GM23338 (cell line): ENCODE data around the gene CATSPER3. TPM values are rescaled to one million over a fixed set of nuclear protein-coding genes. Genes with fewer than 3 reads are reported as not detected.
A peak's percentile ranks its signal among the peaks of the same experiment; 100 is the strongest.

Experiments
- ATAC-seq: fragments of 200-7000 bp; cut with Tn5 transposase; 3 replicates; pipeline ENCODE4 v1.9.1; 2020
- DNase-seq: peaks from one replicate; pipeline ENCODE4 v3.0.0-alpha.2; 2015; ENCODE audit warnings: low spot score
- H2AFZ ChIP-seq: fragments of 200-600 bp; sonication (generic); 2 replicates; pipeline ENCODE4 v1.8.0; 2016; ENCODE audit warnings: antibody characterized with exemption, mild to moderate bottlenecking, moderate library complexity
- H3F3A ChIP-seq: fragments of 200-600 bp; sonication (generic); replicated peaks from 2 replicates; pipeline ENCODE4 v1.8.0; 2017; ENCODE audit warnings: antibody characterized with exemption, mixed run types, low read depth
- H3K27ac ChIP-seq: fragments of 200-600 bp; sonication (generic); 2 replicates; pipeline ENCODE4 v1.6.1; 2016; ENCODE audit warnings: low read depth
- H3K27me3 ChIP-seq: fragments of 200-600 bp; sonication (generic); 2 replicates; pipeline ENCODE4 v1.8.0; 2016; ENCODE audit warnings: mild to moderate bottlenecking, mixed run types, moderate library complexity; ENCODE audit not compliant: insufficient read depth
- H3K36me3 ChIP-seq: fragments of 200-600 bp; sonication (generic); 2 replicates; pipeline ENCODE4 v1.8.0; 2016; ENCODE audit warnings: mild to moderate bottlenecking; ENCODE audit not compliant: insufficient read depth
- H3K4me1 ChIP-seq: fragments of 200-600 bp; sonication (generic); 2 replicates; pipeline ENCODE4 v1.8.0; 2016; ENCODE audit warnings: mild to moderate bottlenecking, moderate library complexity; ENCODE audit not compliant: insufficient read depth
- H3K4me2 ChIP-seq: fragments of 200-600 bp; sonication (generic); 2 replicates; pipeline ENCODE4 v1.7.1; 2017; ENCODE audit warnings: mixed run types
- H3K4me3 ChIP-seq: fragments of 200-600 bp; sonication (generic); 2 replicates; pipeline ENCODE4 v1.6.1; 2016; ENCODE audit warnings: mixed run types
- H3K79me2 ChIP-seq: fragments of 200-600 bp; sonication (generic); replicated peaks from 2 replicates; pipeline ENCODE4 v1.8.0; 2017; ENCODE audit warnings: mild to moderate bottlenecking; ENCODE audit not compliant: insufficient read depth
- H3K9me2 ChIP-seq: fragments of 200-600 bp; sonication (generic); 2 replicates; pipeline ENCODE4 v1.8.0; 2017; ENCODE audit not compliant: insufficient read depth
- H4K20me1 ChIP-seq: fragments of 200-600 bp; sonication (generic); replicated peaks from 2 replicates; pipeline ENCODE4 v1.8.0; 2017; ENCODE audit warnings: mild to moderate bottlenecking; ENCODE audit not compliant: insufficient read depth
- H3K27ac Mint-ChIP-seq: 2 replicates; pipeline ENCODE4 v1.8.0; 2020; ENCODE audit warnings: inconsistent platforms, mild to moderate bottlenecking, moderate library complexity, mixed read lengths
- H3K27me3 Mint-ChIP-seq: 3 replicates; pipeline ENCODE4 v1.8.0; 2022; ENCODE audit warnings: low read depth, mild to moderate bottlenecking, moderate library complexity, mixed read lengths, inconsistent platforms; ENCODE audit not compliant: insufficient read depth, poor library complexity
- H3K36me3 Mint-ChIP-seq: 3 replicates; pipeline ENCODE4 v1.8.0; 2021; ENCODE audit warnings: low read depth, mild to moderate bottlenecking, inconsistent platforms, moderate library complexity, mixed read lengths
- H3K4me1 Mint-ChIP-seq: 3 replicates; pipeline ENCODE4 v1.8.0; 2020; ENCODE audit warnings: mild to moderate bottlenecking, inconsistent platforms, mixed read lengths
- H3K4me3 Mint-ChIP-seq: 3 replicates; pipeline ENCODE4 v1.8.0; 2021; ENCODE audit warnings: moderate library complexity, mild to moderate bottlenecking, inconsistent platforms, mixed read lengths
- H3K9me3 Mint-ChIP-seq: 3 replicates; pipeline ENCODE4 v1.8.0; 2020; ENCODE audit warnings: moderate library complexity, mild to moderate bottlenecking, inconsistent platforms, mixed read lengths
- CREB1 ChIP-seq: fragments of 250-450 bp; sonication (Bioruptor Pico); IDR thresholded peaks from 2 replicates; pipeline ENCODE4 v1.5.0; 2020; ENCODE audit warnings: low read depth, mild to moderate bottlenecking, moderate library complexity
- EZH2 ChIP-seq: fragments of 200-600 bp; sonication (generic); IDR thresholded peaks from one replicate; pipeline ENCODE4 v1.8.0; 2017; ENCODE audit warnings: antibody characterized with exemption, mild to moderate bottlenecking, low read depth; ENCODE audit not compliant: unreplicated experiment
- EZH2phosphoT487 ChIP-seq: fragments of 200-600 bp; sonication (generic); IDR thresholded peaks from one replicate; pipeline ENCODE4 v1.8.1; 2018; ENCODE audit warnings: antibody characterized with exemption; ENCODE audit not compliant: unreplicated experiment
- STAT1 ChIP-seq: IDR thresholded peaks from one replicate; pipeline ENCODE4 v1.6.1; 2016; ENCODE audit warnings: antibody characterized with exemption; ENCODE audit not compliant: unreplicated experiment
- polyA plus RNA-seq: library from polyadenylated mRNA; unstranded; fragments of >200 nt; fragmentation: Nextera tagmentation; extraction: Ambion mirVana; gene quantifications from 2 replicates; pipeline ENCODE4 v1.2.1, GENCODE V29; 2016
- total RNA-seq: library from RNA; depleted of rRNA; stranded (reverse); fragments of >200 nt; shearing (Covaris generic); gene quantifications from 2 replicates; pipeline ENCODE4 v1.2.3, GENCODE V29; 2014
- TF ChIP-seq, protein P1 (sequence below): fragments of 250-450 bp; sonication (Bioruptor Pico); IDR thresholded peaks from 2 replicates; pipeline ENCODE4 v1.5.0; 2020; ENCODE audit warnings: mild to moderate bottlenecking, moderate library complexity
- TF ChIP-seq, protein P2 (sequence below): IDR thresholded peaks from 2 replicates; pipeline ENCODE4 v1.6.1; 2016; ENCODE audit warnings: antibody characterized with exemption

CATSPER3 gene
- total and polyA plus RNA-seq, 2 experiments from 2014 or later, result 0.19 TPM; not detected in 1

DNA sequence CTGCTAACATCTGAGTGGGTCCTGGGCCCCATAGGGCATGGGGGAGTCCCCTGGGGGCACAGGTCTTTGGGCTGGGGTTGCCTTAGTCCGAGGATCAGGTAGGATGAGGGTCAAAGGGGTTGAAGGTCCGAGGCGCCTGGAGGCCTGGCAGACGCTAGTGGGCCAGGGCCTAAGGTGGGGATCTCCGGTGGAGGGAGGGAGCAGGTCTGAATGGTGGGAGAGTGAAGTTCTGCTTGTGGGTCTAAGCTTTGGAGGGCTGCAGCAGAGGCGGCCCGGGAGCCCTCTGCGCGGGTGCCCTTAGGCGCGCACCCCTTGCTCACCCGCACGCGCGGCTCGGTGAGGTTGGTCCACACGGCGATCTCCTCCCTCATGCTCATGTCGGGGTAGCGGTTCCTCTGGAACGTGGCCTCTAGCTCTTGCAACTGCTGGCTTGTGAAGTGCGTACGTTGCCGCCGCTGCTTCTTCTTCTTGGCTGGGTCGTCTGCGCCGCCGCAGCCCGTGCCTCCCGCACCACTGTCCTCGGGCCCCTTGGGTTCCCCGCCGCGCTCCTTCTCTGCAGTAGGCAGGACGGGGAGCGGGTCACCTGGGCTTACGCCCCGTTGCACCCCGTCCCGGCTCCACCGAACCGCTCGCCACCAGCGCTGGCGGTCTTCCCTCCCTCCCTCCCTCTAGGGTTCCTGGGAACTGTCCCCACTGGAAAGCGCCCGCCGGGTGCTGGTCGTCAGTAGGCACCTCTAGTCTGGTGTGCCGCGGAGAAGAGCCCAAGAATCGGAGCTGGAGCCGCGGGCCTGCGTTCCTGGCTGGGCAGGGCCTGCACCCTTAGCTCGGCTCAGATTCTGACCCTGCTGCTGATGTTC, 63.5 kb downstream of the CATSPER3 start:
- Histone ChIP-seq H3K4me1 (peaks cover 44% of the 10 kb centered on the region; the same call in 1 of the 2 replicates), H2AFZ (peak overlapping the region; percentile 14; the same call in 1 of the 2 replicates), H3K79me2 (no peaks in the 10 kb centered on the region), H3F3A (peaks cover 13% of the 10 kb centered on the region), H4K20me1 (peaks cover 20% of the 10 kb centered on the region), H3K4me3 (peak overlapping the region; percentile 55), H3K36me3 (no peaks in the 10 kb centered on the region), H3K4me2 (peak overlapping the region; percentile 80), H3K27ac (no peak overlapping the region), H3K27me3 (peaks cover 99% of the 10 kb centered on the region), H3K9me2 (no peaks in the 10 kb centered on the region)
- peaks cover 36% of the 10 kb centered on the region for H3K4me1 Mint-ChIP-seq
- TF ChIP-seq EZH2phosphoT487 (peak; percentile 20), CREB1 (no peak), EZH2 (peak; percentile 39), STAT1 (no peak)
- TF ChIP-seq, protein P1, sequence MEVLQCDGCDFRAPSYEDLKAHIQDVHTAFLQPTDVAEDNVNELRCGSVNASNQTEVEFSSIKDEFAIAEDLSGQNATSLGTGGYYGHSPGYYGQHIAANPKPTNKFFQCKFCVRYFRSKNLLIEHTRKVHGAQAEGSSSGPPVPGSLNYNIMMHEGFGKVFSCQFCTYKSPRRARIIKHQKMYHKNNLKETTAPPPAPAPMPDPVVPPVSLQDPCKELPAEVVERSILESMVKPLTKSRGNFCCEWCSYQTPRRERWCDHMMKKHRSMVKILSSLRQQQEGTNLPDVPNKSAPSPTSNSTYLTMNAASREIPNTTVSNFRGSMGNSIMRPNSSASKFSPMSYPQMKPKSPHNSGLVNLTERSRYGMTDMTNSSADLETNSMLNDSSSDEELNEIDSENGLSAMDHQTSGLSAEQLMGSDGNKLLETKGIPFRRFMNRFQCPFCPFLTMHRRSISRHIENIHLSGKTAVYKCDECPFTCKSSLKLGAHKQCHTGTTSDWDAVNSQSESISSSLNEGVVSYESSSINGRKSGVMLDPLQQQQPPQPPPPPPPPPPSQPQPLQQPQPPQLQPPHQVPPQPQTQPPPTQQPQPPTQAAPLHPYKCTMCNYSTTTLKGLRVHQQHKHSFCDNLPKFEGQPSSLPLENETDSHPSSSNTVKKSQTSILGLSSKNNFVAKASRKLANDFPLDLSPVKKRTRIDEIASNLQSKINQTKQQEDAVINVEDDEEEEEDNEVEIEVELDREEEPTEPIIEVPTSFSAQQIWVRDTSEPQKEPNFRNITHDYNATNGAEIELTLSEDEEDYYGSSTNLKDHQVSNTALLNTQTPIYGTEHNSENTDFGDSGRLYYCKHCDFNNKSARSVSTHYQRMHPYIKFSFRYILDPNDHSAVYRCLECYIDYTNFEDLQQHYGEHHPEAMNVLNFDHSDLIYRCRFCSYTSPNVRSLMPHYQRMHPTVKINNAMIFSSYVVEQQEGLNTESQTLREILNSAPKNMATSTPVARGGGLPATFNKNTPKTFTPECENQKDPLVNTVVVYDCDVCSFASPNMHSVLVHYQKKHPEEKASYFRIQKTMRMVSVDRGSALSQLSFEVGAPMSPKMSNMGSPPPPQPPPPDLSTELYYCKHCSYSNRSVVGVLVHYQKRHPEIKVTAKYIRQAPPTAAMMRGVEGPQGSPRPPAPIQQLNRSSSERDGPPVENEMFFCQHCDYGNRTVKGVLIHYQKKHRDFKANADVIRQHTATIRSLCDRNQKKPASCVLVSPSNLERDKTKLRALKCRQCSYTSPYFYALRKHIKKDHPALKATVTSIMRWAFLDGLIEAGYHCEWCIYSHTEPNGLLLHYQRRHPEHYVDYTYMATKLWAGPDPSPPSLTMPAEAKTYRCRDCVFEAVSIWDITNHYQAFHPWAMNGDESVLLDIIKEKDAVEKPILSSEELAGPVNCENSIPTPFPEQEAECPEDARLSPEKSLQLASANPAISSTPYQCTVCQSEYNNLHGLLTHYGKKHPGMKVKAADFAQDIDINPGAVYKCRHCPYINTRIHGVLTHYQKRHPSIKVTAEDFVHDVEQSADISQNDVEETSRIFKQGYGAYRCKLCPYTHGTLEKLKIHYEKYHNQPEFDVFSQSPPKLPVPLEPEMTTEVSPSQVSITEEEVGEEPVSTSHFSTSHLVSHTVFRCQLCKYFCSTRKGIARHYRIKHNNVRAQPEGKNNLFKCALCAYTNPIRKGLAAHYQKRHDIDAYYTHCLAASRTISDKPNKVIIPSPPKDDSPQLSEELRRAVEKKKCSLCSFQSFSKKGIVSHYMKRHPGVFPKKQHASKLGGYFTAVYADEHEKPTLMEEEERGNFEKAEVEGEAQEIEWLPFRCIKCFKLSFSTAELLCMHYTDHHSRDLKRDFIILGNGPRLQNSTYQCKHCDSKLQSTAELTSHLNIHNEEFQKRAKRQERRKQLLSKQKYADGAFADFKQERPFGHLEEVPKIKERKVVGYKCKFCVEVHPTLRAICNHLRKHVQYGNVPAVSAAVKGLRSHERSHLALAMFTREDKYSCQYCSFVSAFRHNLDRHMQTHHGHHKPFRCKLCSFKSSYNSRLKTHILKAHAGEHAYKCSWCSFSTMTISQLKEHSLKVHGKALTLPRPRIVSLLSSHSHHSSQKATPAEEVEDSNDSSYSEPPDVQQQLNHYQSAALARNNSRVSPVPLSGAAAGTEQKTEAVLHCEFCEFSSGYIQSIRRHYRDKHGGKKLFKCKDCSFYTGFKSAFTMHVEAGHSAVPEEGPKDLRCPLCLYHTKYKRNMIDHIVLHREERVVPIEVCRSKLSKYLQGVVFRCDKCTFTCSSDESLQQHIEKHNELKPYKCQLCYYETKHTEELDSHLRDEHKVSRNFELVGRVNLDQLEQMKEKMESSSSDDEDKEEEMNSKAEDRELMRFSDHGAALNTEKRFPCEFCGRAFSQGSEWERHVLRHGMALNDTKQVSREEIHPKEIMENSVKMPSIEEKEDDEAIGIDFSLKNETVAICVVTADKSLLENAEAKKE, result no peak
- TF ChIP-seq, protein P2, sequence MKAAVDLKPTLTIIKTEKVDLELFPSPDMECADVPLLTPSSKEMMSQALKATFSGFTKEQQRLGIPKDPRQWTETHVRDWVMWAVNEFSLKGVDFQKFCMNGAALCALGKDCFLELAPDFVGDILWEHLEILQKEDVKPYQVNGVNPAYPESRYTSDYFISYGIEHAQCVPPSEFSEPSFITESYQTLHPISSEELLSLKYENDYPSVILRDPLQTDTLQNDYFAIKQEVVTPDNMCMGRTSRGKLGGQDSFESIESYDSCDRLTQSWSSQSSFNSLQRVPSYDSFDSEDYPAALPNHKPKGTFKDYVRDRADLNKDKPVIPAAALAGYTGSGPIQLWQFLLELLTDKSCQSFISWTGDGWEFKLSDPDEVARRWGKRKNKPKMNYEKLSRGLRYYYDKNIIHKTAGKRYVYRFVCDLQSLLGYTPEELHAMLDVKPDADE, result no peak
- DNase-seq (peak; percentile 80), ATAC-seq (peak; percentile 1)
- peaks cover 4% of the 10 kb centered on the region; the same call in 1 of the 3 replicates for H3K36me3 Mint-ChIP-seq
- peaks cover 7% of the 10 kb centered on the region; the same call in 2 of the 3 replicates for H3K9me3 Mint-ChIP-seq
- no peak overlapping the region for H3K27ac Mint-ChIP-seq
- peak overlapping the region; percentile 66 for H3K4me3 Mint-ChIP-seq
- H3K27me3 Mint-ChIP-seq, result peaks cover 92% of the 10 kb centered on the region
